ENCODE results near the gene RESP18. TPM values are rescaled to one million over a fixed set of nuclear protein-coding genes. Genes with fewer than 3 reads are reported as not detected.
A peak's percentile ranks its signal among the peaks of the same experiment; 100 is the strongest.

The RESP18 gene
- total RNA-seq, 1 experiment from 2014 or later = not detected

DNA sequence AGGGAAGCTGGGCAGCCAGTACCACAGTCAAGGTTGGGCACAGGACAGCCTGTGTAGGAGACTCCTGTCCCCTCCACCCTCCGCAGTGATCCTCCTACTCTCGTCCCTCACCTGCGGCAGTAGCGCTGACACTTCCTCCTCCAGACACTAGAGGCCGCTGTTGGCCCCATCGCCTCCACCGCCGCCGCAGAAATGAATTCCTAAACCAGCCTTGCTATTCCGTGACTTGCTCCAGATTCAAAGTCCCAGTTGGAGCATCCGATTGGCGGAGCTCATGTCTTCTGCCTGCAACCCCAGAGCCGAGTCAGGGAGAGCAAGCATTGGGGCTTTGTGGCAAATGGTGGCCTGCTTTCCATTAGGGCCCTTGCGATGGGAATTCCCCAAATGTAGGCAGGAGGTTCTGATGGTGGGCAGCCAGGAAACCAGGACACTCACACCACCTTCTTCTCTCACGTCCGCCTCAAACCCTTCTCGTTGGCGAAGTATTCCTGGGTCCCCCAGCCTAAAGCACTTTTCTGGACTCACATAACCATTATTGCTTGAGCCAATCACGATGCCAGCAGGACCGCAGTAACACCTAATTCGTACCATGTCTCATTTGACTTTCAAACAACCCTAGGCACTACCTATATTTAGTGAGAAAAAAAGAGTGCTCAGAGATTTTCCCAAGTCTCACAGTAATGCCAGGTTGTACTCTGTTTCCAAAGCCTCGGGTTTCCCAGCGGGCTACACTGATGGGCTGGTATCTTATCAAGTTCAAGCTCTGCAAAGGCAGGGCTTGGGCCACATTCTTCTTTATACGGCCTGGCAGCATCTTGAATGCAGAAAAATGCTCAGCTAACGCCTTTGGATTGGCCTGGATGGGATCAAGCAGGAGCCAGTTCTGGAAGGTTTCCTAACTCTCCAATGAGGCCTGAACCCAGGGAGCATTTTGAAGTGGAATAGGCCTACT, 54.6 kb downstream of the RESP18 start:
- DNase-seq (ENCODE audit: low read depth) = peak; percentile 77

Other genes with a start within 250 kb of the RESP18 start
- gene NHEJ1, start 171.9 kb downstream of the RESP18 start, total RNA-seq (2014; rRNA removed; shearing (Covaris generic)) = 24.1 and 31.0 TPM in 2 replicates
- 0.59 TPM in 1 of 2 replicates, not detected in the other for gene SLC23A3, start 162.7 kb downstream of the RESP18 start, total RNA-seq (2014; rRNA removed; shearing (Covaris generic))
- 40.2 and 41.2 TPM in 2 replicates for gene CNPPD1, start 155.8 kb downstream of the RESP18 start, total RNA-seq (2014; rRNA removed; shearing (Covaris generic))
- 63.2 and 67.8 TPM in 2 replicates for gene RETREG2, start 154.5 kb downstream of the RESP18 start, total RNA-seq (2014; rRNA removed; shearing (Covaris generic))
- gene ZFAND2B, start 126.0 kb downstream of the RESP18 start, total RNA-seq (2014; rRNA removed; shearing (Covaris generic)) = 49.6 and 55.1 TPM in 2 replicates
- gene ABCB6, start 113.8 kb downstream of the RESP18 start, total RNA-seq (2014; rRNA removed; shearing (Covaris generic)) = 29.8 and 41.6 TPM in 2 replicates
- 51.3 and 58.6 TPM in 2 replicates for gene ATG9A, start 103.1 kb downstream of the RESP18 start, total RNA-seq (2014; rRNA removed; shearing (Covaris generic))
- gene ANKZF1, start 102.9 kb downstream of the RESP18 start, total RNA-seq (2014; rRNA removed; shearing (Covaris generic)) = 27.5 and 28.8 TPM in 2 replicates
- 30.0 and 35.0 TPM in 2 replicates for gene GLB1L, start 87.3 kb downstream of the RESP18 start, total RNA-seq (2014; rRNA removed; shearing (Covaris generic))
- gene STK16, start 87.3 kb downstream of the RESP18 start, total RNA-seq (2014; rRNA removed; shearing (Covaris generic)) = 24.0 and 28.5 TPM in 2 replicates
- gene TUBA4B, start 79.5 kb downstream of the RESP18 start, total RNA-seq (2014; rRNA removed; shearing (Covaris generic)) = not detected in 2 replicates
- gene TUBA4A, start 78.8 kb downstream of the RESP18 start, total RNA-seq (2014; rRNA removed; shearing (Covaris generic)) = 31.1 and 42.2 TPM in 2 replicates
- gene DNAJB2, start 53.4 kb downstream of the RESP18 start, total RNA-seq (2014; rRNA removed; shearing (Covaris generic)) = 33.8 and 39.8 TPM in 2 replicates
- 3.2 and 4.4 TPM in 2 replicates for gene PTPRN, start 23.3 kb downstream of the RESP18 start, total RNA-seq (2014; rRNA removed; shearing (Covaris generic))
- 80.4 and 101 TPM in 2 replicates for gene DNPEP, start 55.2 kb upstream of the RESP18 start, total RNA-seq (2014; rRNA removed; shearing (Covaris generic))
- gene DES, start 85.6 kb upstream of the RESP18 start, total RNA-seq (2014; rRNA removed; shearing (Covaris generic)) = 0.20 and 0.60 TPM in 2 replicates
- 32.7 and 33.3 TPM in 2 replicates for gene SPEG, start 102.1 kb upstream of the RESP18 start, total RNA-seq (2014; rRNA removed; shearing (Covaris generic))
- gene GMPPA, start 166.1 kb upstream of the RESP18 start, total RNA-seq (2014; rRNA removed; shearing (Covaris generic)) = 87.5 and 91.9 TPM in 2 replicates
- 0.10 TPM in 1 of 2 replicates, not detected in the other for gene ASIC4, start 181.7 kb upstream of the RESP18 start, total RNA-seq (2014; rRNA removed; shearing (Covaris generic))
- 73.7 and 98.6 TPM in 2 replicates for gene CHPF, start 211.1 kb upstream of the RESP18 start, total RNA-seq (2014; rRNA removed; shearing (Covaris generic))
- gene TMEM198, start 211.3 kb upstream of the RESP18 start, total RNA-seq (2014; rRNA removed; shearing (Covaris generic)) = 2.3 and 2.6 TPM in 2 replicates
- gene OBSL1, start 238.8 kb upstream of the RESP18 start, total RNA-seq (2014; rRNA removed; shearing (Covaris generic)) = 41.5 and 42.8 TPM in 2 replicates
- gene INHA, start 239.6 kb upstream of the RESP18 start, total RNA-seq (2014; rRNA removed; shearing (Covaris generic)) = 0.10 and 0.12 TPM in 2 replicates